Progenitor cell of endocrine pancreas (in vitro differentiated cells): ENCODE measurements around the gene NKAIN1. TPM values are rescaled to one million over a fixed set of nuclear protein-coding genes. Genes with fewer than 3 reads are reported as not detected.
A peak's percentile ranks its signal among the peaks of the same experiment; 100 is the strongest.

Experiments used
- DNase-seq: peaks from one replicate; pipeline ENCODE4 v3.0.0; 2021; ENCODE audit warnings: low spot score; ENCODE audit not compliant: unreplicated experiment
- H3K27ac Mint-ChIP-seq: 2 replicates; pipeline ENCODE4 v1.8.0; 2021; ENCODE audit warnings: mild to moderate bottlenecking, moderate library complexity, mixed read lengths
- H3K27me3 Mint-ChIP-seq: 2 replicates; pipeline ENCODE4 v1.8.0; 2021; ENCODE audit warnings: mixed read lengths
- H3K36me3 Mint-ChIP-seq: 2 replicates; pipeline ENCODE4 v1.8.0; 2022; ENCODE audit warnings: mixed read lengths; ENCODE audit not compliant: insufficient read depth
- H3K4me1 Mint-ChIP-seq: 2 replicates; pipeline ENCODE4 v1.8.0; 2021; ENCODE audit warnings: low read depth, mixed read lengths
- H3K4me3 Mint-ChIP-seq: 2 replicates; pipeline ENCODE4 v1.8.0; 2021; ENCODE audit warnings: low read depth, mild to moderate bottlenecking, moderate library complexity, mixed read lengths
- H3K9me3 Mint-ChIP-seq: 2 replicates; pipeline ENCODE4 v1.8.0; 2021; ENCODE audit warnings: low read depth, mixed read lengths
- CTCF ChIP-seq: fragments of 200-600 bp; sonication (generic); IDR thresholded peaks from one replicate; pipeline ENCODE4 v1.5.0; 2021; ENCODE audit warnings: antibody characterized with exemption, mild to moderate bottlenecking; ENCODE audit not compliant: unreplicated experiment
- total RNA-seq: library from RNA; stranded (reverse); gene quantifications from 2 replicates; pipeline ENCODE4 v1.2.1, GENCODE V29; 2021

The NKAIN1 gene
- total RNA-seq, 1 donor from 2014 or later, result 16.1 TPM

GRCh38 chr1:31258581-31258980, 18.9 kb upstream of the NKAIN1 start:
- Mint-ChIP-seq H3K36me3 (peaks cover 15% of the 10 kb centered on the region), H3K27ac (no peak overlapping the region), H3K4me1 (no peaks in the 10 kb centered on the region), H3K27me3 (no peaks in the 10 kb centered on the region), H3K4me3 (no peak overlapping the region), H3K9me3 (no peaks in the 10 kb centered on the region)
- no peak for DNase-seq
- TF ChIP-seq CTCF, result no peak

DNA sequence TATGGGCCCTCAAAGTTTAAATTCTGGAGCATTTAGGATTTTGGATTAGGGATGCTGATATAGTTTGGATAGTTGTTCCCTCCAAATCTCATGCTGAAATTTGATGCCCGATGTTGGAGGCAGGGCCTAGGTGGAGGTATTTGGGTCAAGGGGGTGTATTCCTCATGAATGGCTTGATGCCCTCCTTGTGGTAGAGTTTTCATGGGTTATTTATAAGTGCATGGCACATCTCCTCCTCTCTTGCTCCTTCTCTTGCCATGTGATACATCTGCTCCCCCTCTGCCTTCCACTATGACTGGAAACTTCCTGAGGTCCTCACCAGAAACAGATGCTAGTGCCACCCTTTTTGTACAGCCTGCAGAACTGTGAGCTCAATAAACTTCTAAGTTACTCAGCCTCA, 17.5 kb upstream of the NKAIN1 start:
- Mint-ChIP-seq H3K27ac (peak overlapping the region; percentile 84), H3K4me1 (no peaks in the 10 kb centered on the region)

DNA sequence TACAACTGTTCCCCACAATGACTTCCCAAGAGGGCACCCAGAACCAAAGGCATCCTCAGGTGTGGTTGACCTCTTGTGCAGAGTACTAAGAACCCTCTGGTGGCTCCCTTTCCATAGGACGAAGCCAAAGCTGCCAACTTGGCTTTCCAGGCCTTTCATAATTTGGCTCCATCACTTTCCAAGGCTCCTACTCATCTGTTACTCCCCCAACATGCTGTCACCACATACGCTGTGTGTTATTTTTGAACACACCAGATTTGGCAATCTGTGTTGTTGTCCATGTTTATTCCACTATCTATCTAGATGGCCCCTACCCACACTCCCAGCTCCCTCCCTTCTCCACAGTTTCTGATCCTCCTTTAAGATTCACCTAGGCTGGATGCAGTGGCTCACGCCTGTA, 10.2 kb upstream of the NKAIN1 start:
- Mint-ChIP-seq H3K36me3 (no peaks in the 10 kb centered on the region), H3K4me3 (no peak overlapping the region), H3K27ac (no peak overlapping the region), H3K9me3 (no peaks in the 10 kb centered on the region), H3K4me1 (no peaks in the 10 kb centered on the region), H3K27me3 (no peaks in the 10 kb centered on the region)
- no peak for TF ChIP-seq CTCF
- DNase-seq, result no peak

More for the DNA sequence above, 17.5 kb upstream of the NKAIN1 start:
- H3K27me3 Mint-ChIP-seq, result no peaks in the 10 kb centered on the region
- H3K9me3 Mint-ChIP-seq, result no peaks in the 10 kb centered on the region
- H3K36me3 Mint-ChIP-seq, result peaks cover 15% of the 10 kb centered on the region
- TF ChIP-seq CTCF, result no peak
- DNase-seq, result no peak
- H3K4me3 Mint-ChIP-seq, result no peak overlapping the region

DNA sequence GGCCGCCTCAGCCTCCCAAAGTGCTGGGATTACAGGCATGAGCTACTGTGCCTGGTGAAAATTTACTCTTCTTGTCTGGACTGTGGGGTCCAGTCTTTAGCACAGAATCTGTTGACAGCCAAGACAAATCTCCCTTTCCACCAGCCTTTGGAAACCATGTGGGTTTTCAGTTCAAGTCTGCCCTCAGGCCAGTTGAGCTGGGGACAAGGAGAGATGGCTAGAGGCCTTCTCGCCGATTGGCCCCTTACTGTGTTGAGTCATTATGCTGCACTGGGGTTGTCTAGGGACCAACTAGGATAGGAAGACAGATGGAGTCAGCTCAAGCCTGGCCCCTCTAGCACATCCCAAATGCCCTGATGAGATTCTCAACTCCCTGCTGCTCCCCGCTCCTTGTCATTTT, 8.6 kb upstream of the NKAIN1 start:
- H3K9me3 Mint-ChIP-seq, result no peaks in the 10 kb centered on the region
- no peaks in the 10 kb centered on the region for H3K36me3 Mint-ChIP-seq
- peaks cover 5% of the 10 kb centered on the region for H3K27me3 Mint-ChIP-seq
- no peak overlapping the region for H3K4me3 Mint-ChIP-seq
- H3K27ac Mint-ChIP-seq, result no peak overlapping the region
- TF ChIP-seq CTCF, result no peak
- no peaks in the 10 kb centered on the region for H3K4me1 Mint-ChIP-seq
- DNase-seq, result no peak

DNA sequence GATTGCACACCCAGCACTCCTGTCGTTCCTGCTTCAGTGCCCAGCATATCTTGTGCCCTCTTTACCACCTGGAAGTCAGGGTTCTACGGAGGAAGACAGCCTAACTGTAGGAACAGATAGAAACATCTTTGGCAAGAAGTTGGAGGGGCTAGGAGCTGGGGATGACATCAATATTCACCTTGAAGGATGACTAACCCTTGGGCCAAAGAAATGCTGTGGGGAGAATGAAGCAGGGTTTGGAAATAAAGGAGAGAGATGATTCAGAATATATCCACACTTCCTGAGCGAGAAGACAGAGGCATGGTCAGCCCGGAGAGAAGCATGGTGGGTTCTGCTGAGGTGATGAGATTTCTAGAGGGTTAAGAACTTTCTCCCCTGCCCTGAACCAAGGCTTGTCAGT, 4.6 kb upstream of the NKAIN1 start:
- TF ChIP-seq CTCF, result no peak
- H3K4me3 Mint-ChIP-seq, result no peak overlapping the region
- DNase-seq, result no peak
- no peaks in the 10 kb centered on the region for H3K36me3 Mint-ChIP-seq
- peaks cover 5% of the 10 kb centered on the region for H3K4me1 Mint-ChIP-seq
- no peaks in the 10 kb centered on the region for H3K9me3 Mint-ChIP-seq
- H3K27ac Mint-ChIP-seq, result no peak overlapping the region
- H3K27me3 Mint-ChIP-seq, result peaks cover 19% of the 10 kb centered on the region
